Stimulated activated naive CD8-positive, alpha-beta T cell treated with anti-CD3 and anti-CD28 coated beads, Interleukin-15, Interleukin-2, amounts not matched to agents 100 ng/mL and 50 ng/mL, for 24 hours (primary cell): ENCODE results near the gene NEU4.

Source experiments
- H3K27ac Mint-ChIP-seq: one replicate; pipeline ENCODE4 v1.8.0; 2021; ENCODE audit warnings: mild to moderate bottlenecking, mixed read lengths
- H3K27me3 Mint-ChIP-seq: one replicate; pipeline ENCODE4 v1.8.0; 2021; ENCODE audit warnings: mixed read lengths
- H3K36me3 Mint-ChIP-seq: one replicate; pipeline ENCODE4 v1.8.0; 2021; ENCODE audit warnings: low read depth, mixed read lengths
- H3K4me1 Mint-ChIP-seq: one replicate; pipeline ENCODE4 v1.8.0; 2021; ENCODE audit warnings: low read depth, mixed read lengths
- H3K4me3 Mint-ChIP-seq: one replicate; pipeline ENCODE4 v1.8.0; 2021; ENCODE audit warnings: mild to moderate bottlenecking, mixed read lengths
- H3K9me3 Mint-ChIP-seq: one replicate; pipeline ENCODE4 v1.8.0; 2021; ENCODE audit warnings: mixed read lengths

The NEU4 gene

DNA sequence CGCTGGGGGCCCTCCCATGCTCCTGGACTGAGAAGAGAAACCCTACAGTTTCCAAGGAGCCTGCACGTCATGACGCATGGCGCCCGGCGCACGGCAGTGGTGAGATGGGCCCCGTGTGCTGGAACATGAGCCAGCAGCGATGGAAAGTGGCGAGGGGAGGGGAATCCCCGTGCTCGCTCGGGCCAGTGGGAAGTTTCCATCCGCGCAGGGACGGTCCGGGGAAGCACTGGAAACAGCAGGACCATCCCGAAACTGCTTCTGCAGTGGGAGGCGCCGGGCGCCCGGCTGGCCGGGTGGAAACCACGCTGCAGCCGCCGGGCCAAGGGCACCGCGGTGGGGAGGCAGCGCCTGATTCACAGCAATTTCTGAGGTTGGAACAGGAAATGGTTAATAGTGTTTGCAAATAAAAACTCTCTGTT, 54.6 kb downstream of the NEU4 start:
- Mint-ChIP-seq H3K36me3 (peaks cover 20% of the 10 kb centered on the region), H3K27me3 (peaks cover 25% of the 10 kb centered on the region), H3K9me3 (peaks cover 13% of the 10 kb centered on the region), H3K27ac (peak overlapping the region; percentile 94), H3K4me3 (peak overlapping the region; percentile 75), H3K4me1 (peaks cover 80% of the 10 kb centered on the region)

DNA sequence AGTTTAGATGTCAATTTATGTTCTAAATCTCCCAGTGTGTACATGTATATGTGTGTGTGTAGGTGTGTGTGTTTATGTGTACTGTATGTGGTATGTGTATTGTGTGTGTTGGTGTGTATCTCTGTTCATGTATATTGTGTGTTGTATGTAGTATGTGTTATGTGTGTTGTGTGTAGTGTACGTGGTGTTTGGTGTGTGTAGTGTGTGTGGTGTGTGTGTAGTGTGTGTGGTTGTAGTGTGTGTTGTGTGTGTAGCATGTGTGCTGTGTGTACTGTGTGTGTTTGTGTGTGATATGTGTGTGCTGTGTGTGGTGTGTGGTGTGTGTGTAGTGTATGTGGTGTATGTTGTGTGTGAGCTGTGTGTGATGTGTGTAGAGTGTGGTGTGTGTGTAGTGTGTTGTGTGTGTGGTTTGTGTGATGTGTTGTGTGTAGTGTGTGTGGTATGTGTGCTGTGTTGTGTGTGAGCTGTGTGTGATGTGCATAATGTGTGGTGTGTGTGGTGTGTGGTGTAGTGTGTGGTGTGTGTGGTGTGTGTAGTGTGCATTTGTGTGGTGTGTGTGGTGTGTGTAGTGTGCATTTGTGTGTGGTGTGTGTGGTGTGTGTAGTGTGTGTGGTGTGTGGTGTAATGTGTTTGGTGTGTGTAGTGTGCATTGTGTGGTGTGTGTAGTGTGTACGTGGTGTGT, 55.3 kb downstream of the NEU4 start:
- peaks cover 13% of the 10 kb centered on the region for H3K9me3 Mint-ChIP-seq
- peaks cover 87% of the 10 kb centered on the region for H3K4me1 Mint-ChIP-seq
- H3K36me3 Mint-ChIP-seq, result peaks cover 20% of the 10 kb centered on the region
- H3K27me3 Mint-ChIP-seq, result peaks cover 25% of the 10 kb centered on the region
- peak overlapping the region; percentile 94 for H3K27ac Mint-ChIP-seq
- H3K4me3 Mint-ChIP-seq, result peak overlapping the region; percentile 45

DNA sequence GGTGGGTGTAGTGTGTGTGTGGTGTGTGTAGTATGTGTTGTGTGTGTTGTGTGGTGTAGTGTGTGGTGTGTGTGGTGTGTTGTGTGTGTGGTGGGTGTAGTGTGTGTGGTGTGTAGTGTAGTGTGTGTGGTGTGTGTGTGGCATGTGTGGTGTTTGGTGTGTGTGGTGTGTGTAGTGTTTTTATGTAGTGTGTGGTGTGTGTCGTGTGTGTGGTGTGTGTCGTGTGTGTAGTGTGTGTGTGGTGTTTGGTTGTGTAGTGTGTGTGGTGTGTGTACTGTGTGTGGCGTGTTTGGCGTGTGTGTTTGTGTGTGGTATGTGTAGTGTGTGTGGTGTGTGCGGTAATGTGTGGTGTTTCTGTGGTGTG, 55.8 kb downstream of the NEU4 start:
- H3K27me3 Mint-ChIP-seq, result peaks cover 25% of the 10 kb centered on the region
- peaks cover 20% of the 10 kb centered on the region for H3K36me3 Mint-ChIP-seq
- H3K9me3 Mint-ChIP-seq, result peaks cover 13% of the 10 kb centered on the region
- peaks cover 85% of the 10 kb centered on the region for H3K4me1 Mint-ChIP-seq
- H3K4me3 Mint-ChIP-seq, result no peak overlapping the region
- peak overlapping the region; percentile 94 for H3K27ac Mint-ChIP-seq

DNA sequence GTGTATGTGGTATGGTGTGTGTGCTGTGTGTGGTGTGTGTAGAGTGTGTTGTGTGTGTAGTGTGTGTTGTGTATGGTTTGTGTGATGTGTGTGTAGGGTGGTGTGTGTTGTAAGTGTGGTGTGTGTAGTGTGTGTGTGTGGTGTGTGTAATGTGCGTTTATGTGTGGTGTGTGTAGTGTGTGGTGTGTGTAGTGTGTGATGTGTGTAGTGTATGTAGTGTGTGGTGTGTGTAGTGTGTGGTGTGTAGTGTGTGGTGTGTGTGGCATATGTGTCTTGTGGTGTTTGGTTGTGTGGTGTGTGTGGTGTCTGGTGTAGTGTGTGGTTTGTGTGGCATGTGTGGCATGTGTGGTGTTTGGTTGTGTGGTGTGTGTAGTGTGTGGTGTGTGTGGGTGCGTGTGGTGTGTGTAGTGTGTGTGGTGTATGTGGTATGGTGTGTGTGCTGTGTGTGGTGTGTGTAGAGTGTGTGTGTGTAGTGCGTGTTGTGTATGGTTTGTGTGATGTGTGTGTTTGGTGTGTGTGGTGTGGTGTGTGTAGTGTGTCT, 56.5 kb downstream of the NEU4 start:
- Mint-ChIP-seq H3K4me3 (peak overlapping the region; percentile 50), H3K27ac (peak overlapping the region; percentile 74), H3K27me3 (peaks cover 25% of the 10 kb centered on the region), H3K9me3 (peaks cover 13% of the 10 kb centered on the region), H3K36me3 (peaks cover 20% of the 10 kb centered on the region), H3K4me1 (peaks cover 81% of the 10 kb centered on the region)

DNA sequence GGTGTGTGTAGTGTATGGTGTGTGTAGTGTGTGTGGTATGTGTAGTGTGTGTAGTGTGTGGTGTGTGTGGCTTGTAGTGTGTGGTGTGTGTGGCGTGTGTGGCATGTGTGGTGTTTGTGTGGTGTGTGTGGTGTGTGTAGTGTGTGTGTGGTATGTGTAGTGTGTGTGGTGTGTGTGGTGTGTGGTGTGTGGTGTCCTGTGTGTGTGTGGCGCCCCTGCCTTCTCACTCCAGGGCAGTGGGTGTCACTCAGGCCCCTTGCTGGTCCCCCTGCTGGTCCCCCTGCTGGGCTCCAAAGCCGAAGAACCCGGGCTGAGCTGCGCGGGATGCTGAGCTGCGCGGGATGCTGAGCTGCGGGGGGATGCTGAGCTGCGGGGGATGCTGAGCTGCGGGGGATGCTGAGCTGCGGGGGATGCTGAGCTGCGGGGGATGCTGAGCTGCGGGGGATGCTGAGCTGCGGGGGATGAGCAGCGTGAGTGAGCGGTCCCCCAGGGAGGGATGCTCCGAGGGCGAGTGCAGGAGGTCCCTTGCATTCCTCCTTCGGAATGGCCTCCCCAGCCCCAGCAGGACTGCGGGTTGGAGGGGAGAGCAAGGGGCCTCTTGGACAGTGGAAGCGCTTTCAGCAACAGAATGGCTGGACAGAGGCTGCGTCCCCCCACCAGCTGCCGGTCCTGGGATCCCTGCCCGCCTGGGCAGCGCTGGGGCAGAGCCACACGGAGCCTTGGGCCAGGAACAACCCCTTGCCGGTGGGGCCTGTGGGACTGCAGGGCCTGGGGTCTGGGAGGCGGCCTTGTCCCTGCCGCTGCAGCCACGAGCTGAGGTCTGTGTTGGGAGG, 57.2 kb downstream of the NEU4 start:
- peaks cover 25% of the 10 kb centered on the region for H3K27me3 Mint-ChIP-seq
- peak overlapping the region; percentile 74 for H3K27ac Mint-ChIP-seq
- peaks cover 19% of the 10 kb centered on the region for H3K36me3 Mint-ChIP-seq
- peaks cover 13% of the 10 kb centered on the region for H3K9me3 Mint-ChIP-seq
- H3K4me1 Mint-ChIP-seq, result peaks cover 80% of the 10 kb centered on the region
- peak overlapping the region; percentile 50 for H3K4me3 Mint-ChIP-seq
